NK-92 (cell line): Measurements from ENCODE around the gene HIGD1A.

Experiments used
- DNase-seq: peaks from one replicate; lab custom pipeline; 2025; ENCODE audit not compliant: unreplicated experiment; lab: John Stamatoyannopoulos, UW

The HIGD1A gene

GRCh38 chr3:42739401-42740158 is 64.7 kb downstream of the HIGD1A start:
- no peak for DNase-seq

GRCh38 chr3:42736531-42736930 is 67.8 kb downstream of the HIGD1A start:
- DNase-seq, result no peak

DNA sequence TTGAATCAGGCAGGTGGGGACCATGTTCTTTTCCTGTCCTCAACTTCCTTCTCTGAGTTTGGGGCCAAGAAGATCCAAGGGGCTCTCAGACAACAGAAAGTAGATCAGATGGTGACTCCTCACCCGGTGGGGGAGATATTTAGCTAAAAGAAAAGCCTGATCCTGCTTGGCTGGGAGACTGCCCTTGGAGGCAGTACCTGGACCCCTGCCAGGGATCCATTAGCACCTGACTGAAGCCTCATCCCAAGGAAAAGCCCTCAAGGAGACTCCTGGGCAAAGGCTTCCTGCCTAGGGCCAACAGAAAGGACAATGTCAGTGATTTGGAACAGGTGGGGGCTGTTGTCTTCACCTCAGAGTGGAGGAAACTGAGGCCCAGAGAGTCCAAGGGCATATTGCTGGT is 68.2 kb downstream of the HIGD1A start:
- no peak for DNase-seq

DNA sequence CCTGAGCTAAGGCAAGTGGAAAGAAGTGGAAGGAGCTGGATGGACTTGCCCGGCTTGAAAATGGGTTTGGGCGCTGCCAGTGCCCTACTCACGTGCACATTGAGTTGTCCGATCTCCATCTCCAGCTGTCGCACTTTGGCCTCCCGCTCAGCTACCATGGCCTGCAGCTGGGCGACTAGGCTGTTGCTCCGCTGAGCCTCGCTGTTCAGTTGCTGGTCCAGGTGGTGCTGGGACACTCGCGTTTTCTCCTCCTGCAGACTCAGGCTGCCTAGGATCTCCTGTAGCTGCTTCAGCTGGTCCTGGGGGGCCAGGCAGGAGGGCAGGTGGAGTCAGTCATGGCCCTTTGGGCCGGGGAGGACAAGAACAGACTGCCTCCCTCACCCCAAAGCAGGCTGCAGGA is 68.7 kb downstream of the HIGD1A start:
- no peak for DNase-seq

- DNase-seq, result no peak
Observed at GRCh38 chr3:42735019-42735418, 69.3 kb downstream of the HIGD1A start.

DNA sequence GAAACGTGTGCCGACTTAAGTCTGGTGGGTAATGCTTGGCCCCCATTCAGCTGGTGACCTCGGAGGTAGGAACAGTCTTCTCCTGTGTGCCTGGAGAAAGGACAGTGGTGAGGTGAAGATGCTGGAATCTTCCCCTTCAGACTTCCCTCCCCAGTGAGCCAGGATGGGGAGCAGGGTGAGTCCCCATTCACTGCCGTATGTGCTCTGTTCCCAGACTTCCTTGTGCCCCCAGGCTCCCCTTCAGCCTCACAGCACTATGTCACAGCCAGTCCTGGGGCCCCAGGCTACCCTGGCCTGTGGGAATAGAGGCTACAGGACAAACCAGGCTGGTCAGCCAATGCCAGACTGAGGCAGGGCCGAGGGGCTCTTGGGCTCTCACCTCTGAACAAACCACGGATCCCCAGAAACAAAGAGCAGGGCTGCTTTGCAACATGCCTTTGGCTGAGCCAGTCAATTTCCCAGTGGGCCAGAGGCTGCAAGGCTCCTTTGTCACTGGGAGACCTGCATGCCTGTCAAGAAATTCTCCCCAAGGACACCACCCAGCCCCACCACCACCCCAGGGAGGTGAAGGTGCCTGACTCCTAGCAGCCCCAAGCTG is 69.9 kb downstream of the HIGD1A start:
- DNase-seq, result no peak

- DNase-seq, result no peak
Observed at GRCh38 chr3:42733501-42734262, 70.6 kb downstream of the HIGD1A start.
